Measurements from ENCODE around the gene OSTM1.

Gene OSTM1

DNA sequence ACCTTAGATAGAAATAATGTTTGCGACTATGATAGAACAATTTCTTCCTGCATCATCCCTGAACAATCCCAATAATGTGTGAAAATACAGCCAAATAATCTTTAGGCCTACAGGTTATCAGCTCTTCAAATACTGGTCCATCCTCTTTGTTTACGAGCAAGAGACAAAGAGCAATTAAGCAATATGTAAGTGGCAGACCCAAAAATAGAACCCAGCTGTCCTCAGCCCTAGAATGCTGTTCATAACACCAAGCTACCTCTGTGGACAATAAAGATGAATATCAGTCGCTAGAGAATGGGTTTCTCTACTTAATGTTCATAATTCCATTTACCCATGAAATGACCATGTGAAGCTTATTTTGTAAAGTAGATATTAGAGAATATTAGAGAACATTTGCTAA, 28.4 kb upstream of the OSTM1 start:
- DNase-seq (ENCODE audit: low read depth) = no peak

- DNase-seq (ENCODE audit: low read depth) = no peak
Measured at GRCh38 chr6:108100003-108100402, 25.5 kb upstream of the OSTM1 start.

DNA sequence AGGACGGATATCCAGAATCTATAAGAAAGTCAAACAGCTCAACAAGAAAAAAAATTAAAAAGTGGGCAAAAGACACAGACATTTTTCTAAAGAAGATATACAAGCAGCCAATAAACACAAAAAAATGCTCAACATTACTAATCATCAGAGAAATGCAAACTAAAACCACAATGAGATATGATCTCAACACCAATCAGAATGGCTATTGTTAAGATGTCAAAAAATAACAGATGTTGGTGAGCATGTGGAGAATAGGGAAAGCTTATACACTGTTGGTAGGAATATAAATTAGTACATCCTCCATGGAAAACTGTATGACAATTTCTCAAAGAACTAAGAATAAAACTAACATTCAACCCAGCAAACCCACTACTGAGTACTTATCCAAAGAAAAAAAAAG, 23.3 kb upstream of the OSTM1 start:
- DNase-seq (ENCODE audit: low read depth) = no peak

GRCh38 chr6:108093781-108094300, 19.3 kb upstream of the OSTM1 start:
- no peak for DNase-seq (ENCODE audit: low read depth)

- no peak for DNase-seq (ENCODE audit: low read depth)
Measured at GRCh38 chr6:108091288-108091687, 16.7 kb upstream of the OSTM1 start.

GRCh38 chr6:108083349-108083748, 8.8 kb upstream of the OSTM1 start:
- no peak for DNase-seq (ENCODE audit: low read depth)

DNA sequence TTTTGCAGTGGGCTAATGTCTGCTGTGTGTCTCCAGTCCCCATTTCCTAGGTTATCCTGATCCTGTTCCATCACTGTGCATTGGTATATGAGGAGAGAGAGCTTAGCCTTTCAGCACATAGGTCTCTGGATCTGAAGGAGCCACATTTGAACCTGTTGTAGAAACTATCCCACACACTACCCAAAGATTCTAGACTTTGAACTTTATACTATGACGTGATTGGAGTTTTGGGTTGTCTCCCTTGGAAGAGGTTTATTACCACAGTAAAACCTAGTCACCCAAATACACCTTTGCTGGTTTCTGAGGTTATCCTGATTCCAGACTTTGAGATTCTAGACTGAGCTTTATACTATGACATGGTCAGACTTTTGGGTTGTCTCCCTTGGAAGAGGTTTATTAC, 8.0 kb upstream of the OSTM1 start:
- DNase-seq (ENCODE audit: low read depth) = no peak

DNA sequence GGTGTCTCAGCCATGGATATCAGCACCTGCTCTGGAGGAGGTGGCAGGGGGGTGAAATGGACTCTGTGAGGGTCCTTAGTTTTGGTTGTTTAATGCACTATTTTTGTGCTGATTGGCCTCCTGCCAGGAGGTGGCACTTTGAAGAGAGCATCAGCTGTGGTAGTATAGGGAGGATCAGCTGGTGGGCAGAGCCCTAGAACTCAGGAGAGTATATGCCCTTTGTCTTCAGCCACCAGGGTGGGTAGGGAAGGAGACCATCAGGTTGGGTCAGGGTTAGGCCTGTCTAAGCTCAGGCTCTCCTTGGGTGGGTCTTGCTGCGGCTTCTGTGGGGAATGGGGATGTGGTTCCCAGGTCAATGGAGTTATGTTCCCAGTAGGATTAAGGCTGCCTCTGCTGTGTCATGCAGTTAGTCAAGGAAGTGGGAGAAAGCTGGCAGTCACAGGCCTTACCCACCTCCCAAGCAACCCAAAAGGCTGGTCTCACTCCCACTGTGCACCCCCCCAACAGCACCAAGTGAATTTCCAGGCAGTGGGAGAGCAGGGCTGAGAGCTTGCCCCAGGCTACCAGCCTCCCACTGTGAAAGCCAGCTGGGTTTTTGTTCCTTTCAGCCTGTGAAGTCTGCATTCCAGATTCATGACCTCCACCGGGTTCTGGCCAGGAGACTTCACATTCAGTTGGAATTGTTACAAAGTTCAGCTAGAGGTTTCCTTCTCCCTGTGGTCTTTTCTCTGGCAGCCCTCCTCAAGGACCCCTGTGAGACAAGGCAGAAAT, 5.7 kb upstream of the OSTM1 start:
- peak; percentile 85 for DNase-seq (ENCODE audit: low read depth)

GRCh38 chr6:108078191-108078590, 3.6 kb upstream of the OSTM1 start:
- no peak for DNase-seq (ENCODE audit: low read depth)

DNA sequence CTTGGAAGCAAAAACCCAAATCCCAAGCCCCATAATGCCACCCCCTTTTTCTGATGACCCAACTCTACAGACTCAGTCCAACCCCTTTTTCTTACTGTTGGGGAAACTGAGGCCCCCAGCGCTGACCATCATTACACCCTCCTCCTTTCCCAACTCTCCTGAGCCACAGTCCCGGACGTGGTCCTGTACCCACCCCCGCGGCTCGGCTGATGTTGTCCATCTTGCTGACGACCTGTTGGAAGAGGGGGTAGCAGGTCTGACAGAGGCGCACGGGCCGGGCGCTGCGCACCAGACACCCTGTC, 533 bp downstream of the OSTM1 start:
- DNase-seq (ENCODE audit: low read depth) = no peak

DNA sequence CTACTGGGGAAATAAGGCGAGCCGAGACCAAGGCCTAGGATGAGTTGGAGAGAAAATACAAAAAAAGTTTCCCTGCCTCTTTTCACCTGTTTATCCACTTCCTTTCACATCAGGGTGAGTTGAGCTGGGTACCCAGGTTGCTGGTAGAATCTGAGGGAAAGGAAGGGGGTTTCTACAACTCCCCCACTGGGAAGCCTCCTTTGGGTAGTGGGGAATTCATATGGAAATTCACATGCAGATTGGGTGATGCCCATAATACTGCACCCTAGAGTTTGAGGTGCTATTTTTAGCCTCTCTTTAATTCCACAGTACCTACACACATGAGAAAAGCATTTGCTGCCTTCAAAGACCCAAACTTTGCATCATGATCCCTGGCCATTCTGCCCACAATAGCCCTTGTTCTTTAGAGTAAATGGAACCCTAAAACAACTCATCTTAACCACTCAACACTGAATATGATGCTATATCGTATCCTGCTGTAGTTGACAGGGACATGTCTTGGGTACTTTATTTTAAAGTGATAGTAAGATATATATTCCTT, 2.7 kb downstream of the OSTM1 start:
- DNase-seq (ENCODE audit: low read depth) = no peak

DNA sequence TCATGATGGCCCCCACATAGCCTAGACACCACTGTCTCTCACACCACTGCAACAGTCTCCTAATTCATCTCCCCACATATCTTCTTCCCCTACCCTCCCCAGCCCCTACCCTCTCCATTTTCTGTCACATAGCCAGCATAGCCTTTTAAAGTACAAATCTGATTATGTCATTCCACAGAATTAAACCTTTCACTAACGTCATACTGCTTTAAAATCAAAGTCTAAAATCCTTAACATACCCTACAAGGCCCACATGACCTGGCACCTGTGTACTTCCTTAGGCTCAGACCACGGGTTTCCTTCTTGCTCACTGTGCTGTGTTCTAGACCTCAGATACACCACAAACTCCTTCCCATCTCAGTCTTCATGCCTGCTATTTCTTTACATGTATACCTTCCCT, 5.9 kb downstream of the OSTM1 start:
- no peak for DNase-seq (ENCODE audit: low read depth)

DNA sequence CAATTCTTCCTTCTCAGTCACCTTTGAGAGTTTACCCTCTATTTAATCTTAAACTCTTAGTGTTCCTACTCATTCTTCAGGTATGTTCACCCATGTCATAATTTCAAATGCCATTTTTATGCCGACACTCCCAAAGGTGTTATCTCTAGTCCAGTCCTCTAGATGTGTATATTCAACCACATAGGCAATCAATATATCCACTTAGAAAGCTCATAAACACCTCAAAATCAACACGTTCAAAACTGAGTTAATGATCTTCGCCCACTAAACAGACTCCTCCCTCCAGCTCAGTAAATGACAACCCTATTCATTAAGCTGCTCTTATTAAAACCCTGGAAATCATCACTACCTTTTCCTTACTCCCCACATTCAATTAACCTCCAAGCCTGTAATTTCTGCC, 6.4 kb downstream of the OSTM1 start:
- DNase-seq (ENCODE audit: low read depth) = no peak

GRCh38 chr6:108052706-108053105, 21.8 kb downstream of the OSTM1 start:
- no peak for DNase-seq (ENCODE audit: low read depth)

DNA sequence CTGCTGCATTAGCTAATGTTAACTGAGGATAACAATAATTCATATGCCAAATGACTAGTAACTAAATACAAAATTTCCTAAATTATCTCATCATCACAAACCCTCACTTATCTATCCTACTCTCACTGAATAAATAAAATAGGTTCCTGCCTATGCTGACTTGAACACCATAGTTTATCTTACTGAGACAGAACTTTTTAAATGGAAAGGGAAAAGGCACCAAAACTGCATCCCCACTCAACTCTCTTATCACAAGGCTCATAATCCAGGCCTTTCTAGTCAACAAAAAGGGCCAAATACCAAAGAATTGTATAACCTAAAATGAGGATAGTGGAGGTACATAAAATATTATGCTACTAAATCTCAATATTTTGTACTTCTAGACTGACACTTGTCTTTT, 23.1 kb downstream of the OSTM1 start:
- no peak for DNase-seq (ENCODE audit: low read depth)

- no peak for DNase-seq (ENCODE audit: low read depth)
Measured at GRCh38 chr6:108039681-108040080, 34.9 kb downstream of the OSTM1 start.

- DNase-seq (ENCODE audit: low read depth) = no peak
Measured at GRCh38 chr6:108036884-108037283, 37.7 kb downstream of the OSTM1 start.

- no peak for DNase-seq (ENCODE audit: low read depth)
Measured at GRCh38 chr6:108031968-108032367, 42.6 kb downstream of the OSTM1 start.

DNA sequence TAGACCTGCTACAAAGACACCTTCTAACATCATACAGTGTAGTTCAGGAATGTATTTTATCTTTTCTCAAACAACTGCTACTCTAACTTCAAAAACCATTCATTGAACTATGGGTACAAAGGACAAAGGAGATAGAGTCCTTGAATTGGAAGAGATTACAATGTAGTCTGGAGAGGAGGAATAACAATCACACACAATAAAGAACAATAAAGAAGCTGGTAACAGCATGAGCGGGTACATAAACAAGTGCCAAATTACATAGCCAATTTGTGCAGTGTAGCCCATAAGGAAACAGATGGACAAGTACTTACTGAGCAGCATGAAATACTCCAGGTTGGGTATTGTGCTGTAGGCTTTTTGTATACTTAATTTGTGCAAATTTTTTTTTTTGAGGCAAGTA, 44.3 kb downstream of the OSTM1 start:
- no peak for DNase-seq (ENCODE audit: low read depth)

DNA sequence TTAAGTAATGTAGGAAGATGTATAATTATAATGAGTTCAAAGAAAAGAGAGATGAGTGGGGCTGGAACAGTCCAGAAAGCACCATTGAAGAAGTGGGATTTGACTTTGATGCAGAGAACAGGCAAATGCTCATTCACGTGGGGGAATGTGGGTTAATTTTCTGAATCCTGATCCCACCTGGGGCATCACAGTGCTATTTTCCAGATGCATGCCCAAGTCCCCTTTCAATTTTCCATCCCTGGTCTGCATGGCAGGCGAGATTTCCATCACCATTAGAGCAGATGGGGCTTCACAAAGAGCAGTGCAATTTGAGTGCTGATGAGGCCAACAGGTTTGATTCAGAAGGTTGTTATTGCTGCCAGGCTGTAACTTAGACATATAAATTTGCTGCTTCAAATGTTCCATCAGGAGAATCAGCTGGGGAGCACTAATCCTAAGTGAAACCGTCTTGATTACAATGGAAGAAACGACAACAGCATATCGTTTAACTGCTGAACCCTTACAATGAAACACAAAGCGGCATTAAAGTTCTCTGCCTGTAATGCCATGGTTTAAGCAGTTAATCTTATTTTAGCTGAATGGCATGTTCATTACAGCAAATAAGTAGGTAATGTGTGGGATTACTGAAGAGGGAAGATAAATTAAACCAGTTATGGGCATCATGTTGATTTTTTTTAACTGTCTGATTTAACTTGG, 45.2 kb downstream of the OSTM1 start:
- DNase-seq (ENCODE audit: low read depth) = no peak

DNA sequence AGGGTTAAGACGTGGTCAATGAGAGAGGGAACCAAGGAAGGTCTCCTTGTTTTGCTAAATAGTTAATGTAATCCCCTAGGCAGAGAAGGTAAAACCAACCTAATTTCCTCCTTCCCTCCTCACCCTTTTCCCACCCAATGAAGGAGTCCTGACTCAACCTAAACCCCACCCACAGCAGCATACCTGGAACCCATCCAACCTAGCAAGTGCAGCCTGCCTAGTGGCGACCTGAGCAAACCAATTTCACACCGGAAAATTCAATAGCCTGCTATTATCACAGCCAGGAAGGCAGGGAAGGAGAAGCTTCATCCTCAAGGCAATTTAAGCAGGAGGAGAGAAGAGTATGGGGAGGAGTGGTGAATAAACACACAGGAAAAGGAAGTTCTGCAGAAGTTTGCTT, 46.9 kb downstream of the OSTM1 start:
- peak; percentile 14 for DNase-seq (ENCODE audit: low read depth)

DNA sequence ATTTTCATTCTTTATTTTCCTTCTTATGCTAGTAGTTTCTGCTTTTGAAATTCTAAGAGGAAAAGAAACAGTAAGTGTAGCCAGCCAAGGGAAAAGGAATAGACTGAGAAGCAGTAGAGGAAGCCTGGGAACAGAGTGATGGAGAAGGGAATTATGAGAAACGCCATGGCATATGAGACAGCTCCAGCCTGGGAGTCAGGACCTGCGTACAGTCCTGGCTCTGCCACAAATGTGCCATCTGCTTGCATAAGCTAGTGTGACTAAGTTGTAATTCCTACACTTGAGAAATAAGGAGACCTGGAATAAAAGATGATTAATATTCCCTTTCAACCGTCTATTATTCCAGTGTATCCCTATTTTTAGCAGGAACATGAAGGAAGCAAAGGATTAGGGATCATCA, 47.5 kb downstream of the OSTM1 start:
- DNase-seq (ENCODE audit: low read depth) = no peak

GRCh38 chr6:108024427-108025073, 50.0 kb downstream of the OSTM1 start:
- no peak for DNase-seq (ENCODE audit: low read depth)
